Thyroid gland (tissue), 4 donors: ENCODE data around the gene CFAP210. TPM values are rescaled to one million over a fixed set of nuclear protein-coding genes. Genes with fewer than 3 reads are reported as not detected.
"Not testable (repeated sequence)": the region's sequence is repeated elsewhere in the genome, so short reads cannot be mapped to it uniquely, and the experiment has no call there.

ENCODE experiments used
- DNase-seq, 2 donors: peaks; one replicate each; pipeline ENCODE4 v3.0.0-alpha.2; 2019
- H3K27ac ChIP-seq, 3 donors: fragments of 200-600 bp; sonication (generic); 1 replicate in 2 of 3; 2 replicates in 1 of 3; pipeline ENCODE4 v1.5.1; 2016 to 2019; ENCODE audit warnings: mild to moderate bottlenecking in 1 of 3, moderate library complexity in 1 of 3
- H3K27me3 ChIP-seq: fragments of 200-600 bp; sonication (generic); one replicate; pipeline ENCODE4 v1.5.1; 2019
- H3K36me3 ChIP-seq, 2 donors: fragments of 200-600 bp; sonication (generic); one replicate each; pipeline ENCODE4 v1.5.1; 2016 to 2019
- H3K4me1 ChIP-seq, 2 donors: fragments of 200-600 bp; sonication (generic); one replicate each; pipeline ENCODE4 v1.5.1; 2017 to 2019
- H3K4me3 ChIP-seq, 3 donors: fragments of 200-600 bp; sonication (generic); replicated peaks in 1 of 3; 1 replicate in 2 of 3; 2 replicates in 1 of 3; pipeline ENCODE4 v1.5.1; 2016; ENCODE audit warnings: mild to moderate bottlenecking in 1 of 3
- H3K9me3 ChIP-seq: fragments of 200-600 bp; sonication (generic); one replicate; pipeline ENCODE4 v1.5.1; 2017
- CTCF ChIP-seq, 6 experiments: fragments of 200-600 bp in 3 of 6; fragments of 450-650 bp in 3 of 6; sonication (generic) in 3 of 6; IDR thresholded peaks; one replicate each; pipeline ENCODE4 v1.5.1; 2016 to 2019; ENCODE audit warnings: antibody characterized with exemption in 6 of 6, mild to moderate bottlenecking in 2 of 6, inconsistent platforms in 1 of 6, moderate library complexity in 1 of 6
- POLR2A ChIP-seq, 2 donors: fragments of 450-650 bp; IDR thresholded peaks; one replicate each; pipeline ENCODE4 v1.6.1; 2017; ENCODE audit warnings: antibody characterized with exemption in 2 of 2, mild to moderate bottlenecking in 2 of 2, moderate library complexity in 1 of 2
- WGBS, 2 donors: methylation state at CpG; one replicate each; pipeline ENCODE4 v1.1.5; 2017; 5-methylcytosine and 5-hydroxymethylcytosine counted together
- intact Hi-C: fragments of 100-400 bp; cut with DNase I; formaldehyde crosslinking; loops from one replicate; pipeline ENCODE4 v1.15.1; 2023
- total RNA-seq, 4 donors: library from RNA; depleted of rRNA; stranded (reverse); fragments of >200 nt; gene quantifications; one replicate each; pipeline ENCODE4 v1.2.3, GENCODE V29; 2016

The CFAP210 gene
- total RNA-seq, 4 donors from 2014 or later = 1.6 TPM; not detected in 2

DNA sequence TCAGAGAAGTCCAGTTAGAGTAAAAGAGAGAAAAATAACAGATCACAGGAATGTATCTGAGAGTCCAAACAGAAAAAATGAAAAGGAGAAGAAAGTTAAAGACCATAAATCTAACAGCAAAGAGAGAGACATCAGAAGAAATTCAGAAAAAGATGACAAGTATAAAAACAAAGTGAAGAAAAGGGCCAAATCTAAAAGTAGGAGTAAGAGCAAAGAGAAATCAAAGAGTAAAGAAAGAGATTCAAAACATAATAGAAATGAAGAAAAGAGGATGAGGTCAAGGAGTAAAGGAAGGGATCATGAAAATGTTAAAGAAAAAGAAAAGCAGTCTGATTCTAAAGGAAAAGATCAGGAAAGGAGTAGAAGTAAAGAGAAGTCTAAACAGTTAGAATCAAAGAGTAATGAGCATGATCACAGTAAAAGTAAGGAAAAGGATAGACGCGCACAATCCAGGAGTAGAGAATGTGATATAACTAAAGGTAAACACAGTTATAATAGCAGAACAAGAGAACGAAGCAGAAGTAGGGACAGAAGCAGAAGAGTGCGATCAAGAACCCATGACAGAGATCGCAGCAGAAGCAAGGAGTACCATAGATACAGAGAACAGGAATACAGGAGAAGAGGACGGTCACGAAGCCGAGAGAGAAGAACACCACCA lies 57.6 kb downstream of the CFAP210 start:
- Histone ChIP-seq H3K27ac (no peak overlapping the region), H3K4me3 (no peak overlapping the region), H3K4me1 (no peaks in the 10 kb centered on the region), H3K9me3 (no peaks in the 10 kb centered on the region), H3K27me3 (no peaks in the 10 kb centered on the region), H3K36me3 (peaks cover 51 to 59% of the 10 kb centered on the region in 2 donors)
- DNase-seq = no peak
- intact Hi-C loops = no loop called here
- WGBS, 2 donors = 93 to 95% methylated on average over 8 of the region's 8 CpGs
- TF ChIP-seq POLR2A (IDR thresholded peaks at IDR 0.05) (no peak), CTCF (IDR thresholded peaks at IDR 0.05) (no peak)

DNA sequence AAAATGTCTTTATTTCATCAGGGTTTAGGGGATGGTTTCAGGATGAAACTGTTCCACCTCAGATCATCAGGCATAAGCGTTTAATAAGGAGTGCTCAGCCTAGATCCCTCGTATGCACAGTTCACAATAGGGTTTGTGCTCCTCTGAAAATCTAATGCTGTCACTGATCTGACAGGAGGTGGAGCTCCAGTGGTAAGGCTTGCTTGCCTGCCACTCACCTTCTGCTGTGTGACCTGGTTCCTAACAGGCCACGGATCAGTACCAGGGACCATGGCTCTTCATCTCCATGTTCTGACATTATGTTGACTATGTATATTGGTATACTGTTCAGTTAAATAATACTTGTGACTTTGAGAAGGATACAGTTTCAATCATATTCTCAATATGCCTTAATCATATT lies 68.4 kb downstream of the CFAP210 start:
- WGBS, 2 donors = 88 to 91% methylated on average over 3 of the region's 3 CpGs
- no peak overlapping the region for H3K27ac ChIP-seq

DNA sequence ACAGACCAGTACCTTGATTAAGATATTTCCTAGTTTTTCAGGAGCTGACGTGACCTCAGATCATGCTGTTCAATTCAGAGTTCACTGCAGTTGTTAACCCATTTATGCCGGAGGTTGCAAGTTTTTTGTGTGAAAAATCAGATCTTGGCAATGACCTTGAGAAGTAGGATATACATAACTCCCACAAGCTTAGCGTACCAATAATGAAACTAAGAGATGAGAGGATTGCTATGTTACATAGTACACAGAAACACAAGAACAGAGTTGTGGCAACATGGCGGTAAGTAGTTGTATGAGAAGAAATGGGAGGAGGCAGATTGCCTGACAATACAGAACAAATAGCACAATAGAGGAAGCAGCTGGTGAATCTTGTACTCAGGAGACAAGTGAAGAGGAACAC lies 71.0 kb downstream of the CFAP210 start:
- no peak overlapping the region for H3K27ac ChIP-seq
- H3K4me3 ChIP-seq = no peak overlapping the region
- H3K9me3 ChIP-seq = no peaks in the 10 kb centered on the region
- H3K27me3 ChIP-seq = no peaks in the 10 kb centered on the region
- TF ChIP-seq POLR2A (IDR thresholded peaks at IDR 0.05) (no peak), CTCF (IDR thresholded peaks at IDR 0.05) (no peak)
- intact Hi-C loops = no loop called here
- DNase-seq = no peak
- WGBS, 2 donors = 93 to 94% methylated on average over 4 of the region's 4 CpGs
- no peaks in the 10 kb centered on the region for H3K4me1 ChIP-seq
- H3K36me3 ChIP-seq = peaks cover 4 to 5% of the 10 kb centered on the region in 2 donors

More for the DNA sequence above, 68.4 kb downstream of the CFAP210 start:
- intact Hi-C loops = no loop called here
- peaks cover 5 to 6% of the 10 kb centered on the region in 2 donors for H3K36me3 ChIP-seq
- H3K4me1 ChIP-seq = no peaks in the 10 kb centered on the region
- no peak for TF ChIP-seq POLR2A (IDR thresholded peaks at IDR 0.05)
- no peak for TF ChIP-seq CTCF (IDR thresholded peaks at IDR 0.05)
- no peaks in the 10 kb centered on the region for H3K9me3 ChIP-seq
- no peak overlapping the region for H3K4me3 ChIP-seq
- DNase-seq = no peak
- no peaks in the 10 kb centered on the region for H3K27me3 ChIP-seq

DNA sequence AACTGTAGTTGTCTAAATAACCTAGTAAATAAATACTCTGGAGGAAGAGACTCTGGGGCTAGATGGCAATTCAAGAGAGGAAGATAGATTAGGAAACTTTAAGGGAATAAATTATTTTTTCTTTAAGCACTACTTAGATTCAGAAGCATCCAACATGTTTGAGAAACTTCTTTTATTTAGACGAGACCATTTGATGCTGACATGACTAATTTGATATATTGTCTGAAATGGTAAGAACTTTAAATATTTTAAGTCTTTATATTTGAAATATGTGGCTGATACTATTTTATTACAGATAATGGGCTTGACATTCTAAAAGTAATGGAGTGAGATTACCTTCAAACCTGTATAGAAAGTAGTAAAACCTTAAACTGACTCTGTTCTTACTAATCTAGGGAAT lies 73.7 kb downstream of the CFAP210 start:
- Histone ChIP-seq H3K4me3 (no peak overlapping the region), H3K36me3 (peaks cover 8 to 9% of the 10 kb centered on the region in 2 donors), H3K9me3 (no peaks in the 10 kb centered on the region), H3K27me3 (no peaks in the 10 kb centered on the region), H3K27ac (no peak overlapping the region), H3K4me1 (no peaks in the 10 kb centered on the region)
- 87 to 93% methylated on average over 1 of the region's 1 CpG for WGBS, 2 donors
- intact Hi-C loops = no loop called here
- TF ChIP-seq CTCF (IDR thresholded peaks at IDR 0.05) (no peak), POLR2A (IDR thresholded peaks at IDR 0.05) (no peak)
- DNase-seq = no peak

- Histone ChIP-seq H3K27me3 (no peaks in the 10 kb centered on the region), H3K4me1 (no peaks in the 10 kb centered on the region), H3K36me3 (peaks cover 13 to 15% of the 10 kb centered on the region in 2 donors), H3K27ac (no peak overlapping the region), H3K9me3 (no peaks in the 10 kb centered on the region), H3K4me3 (no peak overlapping the region)
- 55 to 61% methylated on average over 3 of the region's 3 CpGs for WGBS, 2 donors
- intact Hi-C loops = no loop called here
- no peak for TF ChIP-seq POLR2A (IDR thresholded peaks at IDR 0.05)
- no peak for TF ChIP-seq CTCF (IDR thresholded peaks at IDR 0.05)
- DNase-seq = no peak
Observed at GRCh38 chr2:169619946-169620345, 74.3 kb downstream of the CFAP210 start.

DNA sequence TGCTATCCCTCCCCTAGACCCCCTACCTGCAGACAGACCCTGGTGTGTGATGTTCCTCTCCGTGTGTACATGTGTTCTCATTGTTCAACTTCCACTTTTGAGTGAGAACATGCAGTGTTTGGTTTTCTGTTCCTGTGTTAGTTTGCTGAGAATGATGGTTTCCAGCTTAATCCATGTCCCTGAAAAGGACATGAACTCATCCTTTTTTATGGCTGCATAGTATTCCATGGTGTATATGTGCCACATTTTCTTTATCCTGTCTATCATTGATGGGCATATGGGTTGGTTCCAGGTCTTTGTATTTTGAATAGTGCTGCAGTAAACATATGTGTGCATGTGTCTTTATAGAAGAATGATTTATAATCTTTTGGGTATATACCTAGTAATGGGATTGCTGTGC lies 78.2 kb downstream of the CFAP210 start:
- intact Hi-C loops, H3K27me3 ChIP-seq, H3K27ac ChIP-seq, H3K4me3 ChIP-seq, H3K9me3 ChIP-seq, DNase-seq, H3K4me1 ChIP-seq: not testable (repeated sequence)
- H3K36me3 ChIP-seq = peaks cover 25 to 35% of the 10 kb centered on the region in 2 donors
- 95 to 97% methylated on average over 1 of the region's 1 CpG for WGBS, 2 donors
